Measurements from ENCODE around the gene HMG20B.

DNA sequence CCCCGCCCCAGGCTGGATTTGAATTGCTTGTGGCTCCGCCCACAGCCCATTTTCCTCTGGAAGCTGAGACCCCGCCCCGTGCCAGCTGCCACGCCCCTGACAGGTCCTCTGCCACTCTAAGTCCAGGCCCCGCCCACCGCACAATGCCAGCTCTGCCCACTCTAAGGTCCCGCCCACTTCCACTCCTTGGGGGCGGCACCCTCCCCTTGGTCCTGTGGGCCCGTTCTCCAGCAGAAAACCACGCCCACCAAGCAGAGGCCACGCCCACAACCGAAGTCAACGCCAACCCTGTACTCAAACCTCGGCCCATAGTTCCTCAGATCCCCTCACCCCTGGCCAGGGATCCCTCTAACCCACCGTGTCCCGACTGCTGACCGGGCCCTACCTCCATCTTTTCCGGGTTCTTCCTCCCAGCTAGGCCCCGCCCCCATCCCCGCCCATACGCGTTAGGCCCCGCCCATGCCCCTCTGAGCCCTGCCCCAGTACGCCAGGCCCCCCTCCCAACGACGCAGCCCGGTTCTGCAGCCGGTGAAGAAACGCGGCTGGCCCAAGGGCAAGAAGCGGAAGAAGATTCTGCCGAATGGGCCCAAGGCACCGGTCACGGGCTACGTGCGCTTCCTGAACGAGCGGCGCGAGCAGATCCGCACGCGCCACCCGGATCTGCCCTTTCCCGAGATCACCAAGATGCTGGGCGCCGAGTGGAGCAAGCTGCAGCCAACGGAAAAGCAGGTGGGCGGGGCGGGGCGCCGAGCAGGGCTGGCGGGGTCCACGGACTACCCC, 1.3 kb downstream of the HMG20B start:
- TF ChIP-seq, protein P1, sequence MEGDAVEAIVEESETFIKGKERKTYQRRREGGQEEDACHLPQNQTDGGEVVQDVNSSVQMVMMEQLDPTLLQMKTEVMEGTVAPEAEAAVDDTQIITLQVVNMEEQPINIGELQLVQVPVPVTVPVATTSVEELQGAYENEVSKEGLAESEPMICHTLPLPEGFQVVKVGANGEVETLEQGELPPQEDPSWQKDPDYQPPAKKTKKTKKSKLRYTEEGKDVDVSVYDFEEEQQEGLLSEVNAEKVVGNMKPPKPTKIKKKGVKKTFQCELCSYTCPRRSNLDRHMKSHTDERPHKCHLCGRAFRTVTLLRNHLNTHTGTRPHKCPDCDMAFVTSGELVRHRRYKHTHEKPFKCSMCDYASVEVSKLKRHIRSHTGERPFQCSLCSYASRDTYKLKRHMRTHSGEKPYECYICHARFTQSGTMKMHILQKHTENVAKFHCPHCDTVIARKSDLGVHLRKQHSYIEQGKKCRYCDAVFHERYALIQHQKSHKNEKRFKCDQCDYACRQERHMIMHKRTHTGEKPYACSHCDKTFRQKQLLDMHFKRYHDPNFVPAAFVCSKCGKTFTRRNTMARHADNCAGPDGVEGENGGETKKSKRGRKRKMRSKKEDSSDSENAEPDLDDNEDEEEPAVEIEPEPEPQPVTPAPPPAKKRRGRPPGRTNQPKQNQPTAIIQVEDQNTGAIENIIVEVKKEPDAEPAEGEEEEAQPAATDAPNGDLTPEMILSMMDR (conservative IDR thresholded peaks at IDR 0.05) = no peak
- no peak for TF ChIP-seq EZH2 (IDR thresholded peaks at IDR 0.05; ENCODE audit: low read depth)

Measured in PC-9 (cell line).